ENCODE measurements around the gene TRIM67.
A peak's percentile ranks its signal among the peaks of the same experiment; 100 is the strongest.

The TRIM67 gene

DNA sequence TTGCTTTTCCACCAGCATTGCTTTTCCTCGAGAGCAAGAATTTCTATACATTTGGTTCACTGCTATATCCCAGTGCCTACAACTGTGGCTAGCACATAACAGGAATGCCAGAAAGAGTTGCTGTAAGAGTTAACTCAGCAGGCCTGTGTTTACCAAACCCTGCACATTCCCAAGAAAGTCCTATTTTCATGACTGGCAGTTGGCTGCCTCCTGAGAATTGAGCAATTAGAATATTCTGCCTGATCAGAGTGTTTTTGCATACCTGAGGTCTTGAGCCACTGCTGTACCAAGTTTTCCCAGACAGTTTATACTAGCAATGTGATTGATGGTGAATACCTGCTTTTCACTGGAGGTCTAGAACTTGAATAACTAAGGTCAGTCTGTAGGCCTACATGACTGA, 76.4 kb downstream of the TRIM67 start (continued):
- TF ChIP-seq, protein P1, sequence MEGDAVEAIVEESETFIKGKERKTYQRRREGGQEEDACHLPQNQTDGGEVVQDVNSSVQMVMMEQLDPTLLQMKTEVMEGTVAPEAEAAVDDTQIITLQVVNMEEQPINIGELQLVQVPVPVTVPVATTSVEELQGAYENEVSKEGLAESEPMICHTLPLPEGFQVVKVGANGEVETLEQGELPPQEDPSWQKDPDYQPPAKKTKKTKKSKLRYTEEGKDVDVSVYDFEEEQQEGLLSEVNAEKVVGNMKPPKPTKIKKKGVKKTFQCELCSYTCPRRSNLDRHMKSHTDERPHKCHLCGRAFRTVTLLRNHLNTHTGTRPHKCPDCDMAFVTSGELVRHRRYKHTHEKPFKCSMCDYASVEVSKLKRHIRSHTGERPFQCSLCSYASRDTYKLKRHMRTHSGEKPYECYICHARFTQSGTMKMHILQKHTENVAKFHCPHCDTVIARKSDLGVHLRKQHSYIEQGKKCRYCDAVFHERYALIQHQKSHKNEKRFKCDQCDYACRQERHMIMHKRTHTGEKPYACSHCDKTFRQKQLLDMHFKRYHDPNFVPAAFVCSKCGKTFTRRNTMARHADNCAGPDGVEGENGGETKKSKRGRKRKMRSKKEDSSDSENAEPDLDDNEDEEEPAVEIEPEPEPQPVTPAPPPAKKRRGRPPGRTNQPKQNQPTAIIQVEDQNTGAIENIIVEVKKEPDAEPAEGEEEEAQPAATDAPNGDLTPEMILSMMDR (tag by site-specific recombination; IDR thresholded peaks at IDR 0.05): no peak
- TF ChIP-seq HOXC10 (CRISPR knock-in tag; IDR thresholded peaks at IDR 0.05): no peak

DNA sequence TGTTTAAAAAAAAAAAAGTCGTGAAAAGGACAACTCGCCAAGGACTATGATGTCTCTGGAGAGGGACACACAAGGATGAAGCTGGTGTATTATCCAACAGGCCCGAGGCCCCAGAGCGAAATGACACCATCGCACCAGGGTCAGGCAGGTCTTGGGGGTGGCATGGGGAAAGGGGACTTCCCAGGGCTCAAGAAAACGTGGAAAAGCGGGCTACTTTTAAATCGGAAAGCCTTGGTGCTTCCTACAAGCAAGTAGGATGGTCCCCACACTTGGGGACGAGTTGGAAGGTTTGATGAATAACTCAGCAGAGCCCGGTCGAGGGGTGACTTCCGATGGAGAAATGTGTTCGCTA, 78.6 kb downstream of the TRIM67 start:
- TF ChIP-seq ZNF791 (tag by site-specific recombination; IDR thresholded peaks at IDR 0.05): no peak
- TF ChIP-seq ZNF529 (tag by site-specific recombination; IDR thresholded peaks at IDR 0.05; ENCODE audit: insufficient replicate concordance): no peak
- no peak for TF ChIP-seq GLI4 (tag by site-specific recombination; IDR thresholded peaks at IDR 0.05)
- TF ChIP-seq SETDB1 (IDR thresholded peaks at IDR 0.05; ENCODE audit: insufficient read length, low read length): no peak
- no peak for TF ChIP-seq GLIS1 (tag by site-specific recombination; IDR thresholded peaks at IDR 0.05)
- no peak for TF ChIP-seq ZBTB20 (tag by site-specific recombination; IDR thresholded peaks at IDR 0.05)
- TF ChIP-seq, protein P2, sequence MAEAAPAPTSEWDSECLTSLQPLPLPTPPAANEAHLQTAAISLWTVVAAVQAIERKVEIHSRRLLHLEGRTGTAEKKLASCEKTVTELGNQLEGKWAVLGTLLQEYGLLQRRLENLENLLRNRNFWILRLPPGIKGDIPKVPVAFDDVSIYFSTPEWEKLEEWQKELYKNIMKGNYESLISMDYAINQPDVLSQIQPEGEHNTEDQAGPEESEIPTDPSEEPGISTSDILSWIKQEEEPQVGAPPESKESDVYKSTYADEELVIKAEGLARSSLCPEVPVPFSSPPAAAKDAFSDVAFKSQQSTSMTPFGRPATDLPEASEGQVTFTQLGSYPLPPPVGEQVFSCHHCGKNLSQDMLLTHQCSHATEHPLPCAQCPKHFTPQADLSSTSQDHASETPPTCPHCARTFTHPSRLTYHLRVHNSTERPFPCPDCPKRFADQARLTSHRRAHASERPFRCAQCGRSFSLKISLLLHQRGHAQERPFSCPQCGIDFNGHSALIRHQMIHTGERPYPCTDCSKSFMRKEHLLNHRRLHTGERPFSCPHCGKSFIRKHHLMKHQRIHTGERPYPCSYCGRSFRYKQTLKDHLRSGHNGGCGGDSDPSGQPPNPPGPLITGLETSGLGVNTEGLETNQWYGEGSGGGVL (tag by site-specific recombination; IDR thresholded peaks at IDR 0.05): 0 out of 2 replicates have a peak, but pooled peaks have one; percentile 7
- TF ChIP-seq YY2 (tag by site-specific recombination; IDR thresholded peaks at IDR 0.05): no peak
- TF ChIP-seq KLF16 (tag by site-specific recombination; IDR thresholded peaks at IDR 0.05): no peak
- TF ChIP-seq, protein P3, sequence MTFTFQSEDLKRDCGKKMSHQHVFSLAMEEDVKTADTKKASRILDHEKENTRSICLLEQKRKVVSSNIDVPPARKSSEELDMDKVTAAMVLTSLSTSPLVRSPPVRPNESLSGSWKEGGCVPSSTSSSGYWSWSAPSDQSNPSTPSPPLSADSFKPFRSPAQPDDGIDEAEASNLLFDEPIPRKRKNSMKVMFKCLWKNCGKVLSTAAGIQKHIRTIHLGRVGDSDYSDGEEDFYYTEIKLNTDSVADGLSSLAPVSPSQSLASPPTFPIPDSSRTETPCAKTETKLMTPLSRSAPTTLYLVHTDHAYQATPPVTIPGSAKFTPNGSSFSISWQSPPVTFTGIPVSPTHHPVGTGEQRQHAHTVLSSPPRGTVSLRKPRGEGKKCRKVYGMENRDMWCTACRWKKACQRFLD (tag by site-specific recombination; IDR thresholded peaks at IDR 0.05): no peak
- TF ChIP-seq, protein P4, sequence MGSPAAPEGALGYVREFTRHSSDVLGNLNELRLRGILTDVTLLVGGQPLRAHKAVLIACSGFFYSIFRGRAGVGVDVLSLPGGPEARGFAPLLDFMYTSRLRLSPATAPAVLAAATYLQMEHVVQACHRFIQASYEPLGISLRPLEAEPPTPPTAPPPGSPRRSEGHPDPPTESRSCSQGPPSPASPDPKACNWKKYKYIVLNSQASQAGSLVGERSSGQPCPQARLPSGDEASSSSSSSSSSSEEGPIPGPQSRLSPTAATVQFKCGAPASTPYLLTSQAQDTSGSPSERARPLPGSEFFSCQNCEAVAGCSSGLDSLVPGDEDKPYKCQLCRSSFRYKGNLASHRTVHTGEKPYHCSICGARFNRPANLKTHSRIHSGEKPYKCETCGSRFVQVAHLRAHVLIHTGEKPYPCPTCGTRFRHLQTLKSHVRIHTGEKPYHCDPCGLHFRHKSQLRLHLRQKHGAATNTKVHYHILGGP (tag by site-specific recombination; IDR thresholded peaks at IDR 0.05): no peak
- TF ChIP-seq ZNF24 (tag by site-specific recombination; IDR thresholded peaks at IDR 0.05): 0 out of 2 replicates have a peak, but pooled peaks have one; percentile 11
- TF ChIP-seq, protein P5, sequence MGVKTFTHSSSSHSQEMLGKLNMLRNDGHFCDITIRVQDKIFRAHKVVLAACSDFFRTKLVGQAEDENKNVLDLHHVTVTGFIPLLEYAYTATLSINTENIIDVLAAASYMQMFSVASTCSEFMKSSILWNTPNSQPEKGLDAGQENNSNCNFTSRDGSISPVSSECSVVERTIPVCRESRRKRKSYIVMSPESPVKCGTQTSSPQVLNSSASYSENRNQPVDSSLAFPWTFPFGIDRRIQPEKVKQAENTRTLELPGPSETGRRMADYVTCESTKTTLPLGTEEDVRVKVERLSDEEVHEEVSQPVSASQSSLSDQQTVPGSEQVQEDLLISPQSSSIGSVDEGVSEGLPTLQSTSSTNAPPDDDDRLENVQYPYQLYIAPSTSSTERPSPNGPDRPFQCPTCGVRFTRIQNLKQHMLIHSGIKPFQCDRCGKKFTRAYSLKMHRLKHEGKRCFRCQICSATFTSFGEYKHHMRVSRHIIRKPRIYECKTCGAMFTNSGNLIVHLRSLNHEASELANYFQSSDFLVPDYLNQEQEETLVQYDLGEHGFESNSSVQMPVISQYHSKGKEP (tag by site-specific recombination; IDR thresholded peaks at IDR 0.05): no peak
- TF ChIP-seq, protein P6, sequence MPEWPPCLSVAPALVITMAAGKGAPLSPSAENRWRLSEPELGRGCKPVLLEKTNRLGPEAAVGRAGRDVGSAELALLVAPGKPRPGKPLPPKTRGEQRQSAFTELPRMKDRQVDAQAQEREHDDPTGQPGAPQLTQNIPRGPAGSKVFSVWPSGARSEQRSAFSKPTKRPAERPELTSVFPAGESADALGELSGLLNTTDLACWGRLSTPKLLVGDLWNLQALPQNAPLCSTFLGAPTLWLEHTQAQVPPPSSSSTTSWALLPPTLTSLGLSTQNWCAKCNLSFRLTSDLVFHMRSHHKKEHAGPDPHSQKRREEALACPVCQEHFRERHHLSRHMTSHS (tag by site-specific recombination; IDR thresholded peaks at IDR 0.05): no peak
- POLR2A ChIA-PET: interaction anchor here (2.6 kb wide), 1 partner anchor 97 kb away, joined by 17 read pairs; the partner anchor contains the start of genes EXOC8 and SPRTN
- peak overlapping the region; percentile 84; the same call in 1 of the 2 replicates for H3K27ac ChIP-seq (ENCODE audit: extremely low read depth, low read depth, low read length)
- peak overlapping the region; percentile 62 for H3K4me3 ChIP-seq (ENCODE audit: low read depth, low read length)
- CTCF ChIA-PET: interaction anchor here (0.6 kb wide), 1 partner anchor 78 kb away, joined by 3 read pairs; no protein-coding TSS in a partner anchor
- peaks cover 16 to 34% of the 10 kb centered on the region in 2 experiments for H3K36me3 ChIP-seq (ENCODE audit: control insufficient read depth in 2 of 2, insufficient read depth in 1 of 2, low read length in 2 of 2)
- peaks cover 15% of the 10 kb centered on the region for H3K4me1 ChIP-seq (ENCODE audit: control insufficient read depth, insufficient read depth, low read length)
- H3K9me3 ChIP-seq (ENCODE audit: control insufficient read depth, insufficient read depth, low read depth, low read length): no peaks in the 10 kb centered on the region
